Stimulated activated CD4-positive, alpha-beta T cell treated with anti-CD3 and anti-CD28 coated beads, Interleukin-2, amount 100 ng/mL, for 4 hours (primary cell): ENCODE data around the gene IRAK1.

ENCODE experiments used
- DNase-seq: peaks from one replicate; pipeline ENCODE4 v3.0.0-alpha.2; 2020; ENCODE audit warnings: low read depth

IRAK1 gene

GRCh38 chrX:153971124-153971449 is 48.6 kb downstream of the IRAK1 start:
- peak; percentile 78 for DNase-seq

DNA sequence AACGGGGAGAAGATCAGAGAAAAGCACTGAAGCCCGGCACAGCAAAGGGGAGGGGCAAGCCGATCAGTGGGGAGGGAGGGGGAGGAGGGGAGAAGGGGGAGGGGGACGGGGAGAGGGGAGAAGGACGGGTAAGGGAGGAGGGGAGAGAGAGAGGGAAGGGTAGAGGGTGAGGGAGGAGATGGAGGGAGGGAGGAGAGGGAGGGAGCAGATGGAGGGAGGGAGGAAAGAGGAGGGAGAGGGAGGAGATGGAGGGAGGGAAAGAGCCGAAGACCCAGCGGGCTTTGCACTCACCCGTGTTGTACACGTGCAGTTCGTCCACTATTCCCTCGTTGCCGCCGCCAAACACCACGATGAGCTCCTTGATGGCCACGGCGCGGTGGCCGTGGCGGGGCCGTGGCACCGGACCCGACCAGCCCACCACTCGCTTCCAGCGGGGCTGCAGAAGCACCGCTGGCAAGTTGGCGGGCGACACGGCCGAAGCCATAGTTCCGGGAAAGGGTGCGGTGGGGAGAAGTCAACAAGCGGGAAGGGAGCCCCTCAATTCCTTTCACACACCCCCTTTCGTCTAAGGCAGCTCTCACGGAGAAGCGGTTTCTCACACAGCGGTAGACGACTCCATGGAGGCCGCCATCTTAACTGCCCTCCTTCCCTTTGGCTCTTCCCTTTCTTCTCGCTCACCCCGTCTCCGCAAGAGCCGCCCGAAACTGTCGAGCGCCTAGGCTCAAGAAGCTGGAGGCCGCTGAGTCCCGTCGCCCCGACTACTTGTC is 49.2 kb downstream of the IRAK1 start:
- DNase-seq = no peak

DNA sequence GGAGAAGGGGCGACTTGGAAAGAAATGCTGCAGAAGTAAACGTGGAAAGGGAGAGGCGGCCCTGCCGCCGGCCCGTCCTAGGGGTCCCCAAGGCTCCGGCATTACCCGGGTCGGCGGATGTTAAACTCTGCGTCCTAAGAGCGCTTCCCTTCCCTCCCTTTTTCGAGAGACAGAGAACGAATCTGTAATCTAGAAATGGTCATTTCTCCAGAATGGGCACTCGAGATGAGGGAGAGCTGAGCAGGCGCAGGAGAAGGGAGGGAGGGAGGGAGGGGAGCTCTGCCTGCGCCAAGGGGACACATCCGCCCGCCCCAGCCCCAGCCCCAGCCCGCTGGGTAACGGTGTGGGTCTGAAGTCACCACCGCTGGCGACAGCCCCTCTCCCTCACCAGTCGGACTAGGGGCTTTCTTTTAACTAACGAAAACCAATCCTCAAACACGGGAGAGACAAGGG is 49.8 kb downstream of the IRAK1 start:
- no peak for DNase-seq

GRCh38 chrX:153969125-153969903 is 50.4 kb downstream of the IRAK1 start:
- DNase-seq = no peak

DNA sequence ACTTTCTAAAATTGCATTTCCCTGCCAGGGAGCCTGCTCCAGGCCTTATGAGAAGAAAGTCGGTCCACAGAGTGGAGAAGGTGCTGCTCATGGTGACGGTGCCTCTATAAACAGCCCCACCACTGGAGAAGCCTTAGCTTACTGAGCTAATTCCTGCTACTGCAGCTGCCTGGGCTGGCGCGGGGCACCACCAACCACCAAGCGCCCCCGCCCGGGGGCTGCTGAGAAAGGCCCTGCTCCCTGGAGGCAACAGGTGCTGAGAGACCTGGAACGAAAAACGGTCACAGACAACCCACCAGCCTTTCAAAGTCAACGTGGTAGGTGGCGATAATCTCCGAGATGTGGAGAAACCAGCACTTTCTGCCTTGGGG is 51.0 kb downstream of the IRAK1 start:
- DNase-seq = no peak

DNA sequence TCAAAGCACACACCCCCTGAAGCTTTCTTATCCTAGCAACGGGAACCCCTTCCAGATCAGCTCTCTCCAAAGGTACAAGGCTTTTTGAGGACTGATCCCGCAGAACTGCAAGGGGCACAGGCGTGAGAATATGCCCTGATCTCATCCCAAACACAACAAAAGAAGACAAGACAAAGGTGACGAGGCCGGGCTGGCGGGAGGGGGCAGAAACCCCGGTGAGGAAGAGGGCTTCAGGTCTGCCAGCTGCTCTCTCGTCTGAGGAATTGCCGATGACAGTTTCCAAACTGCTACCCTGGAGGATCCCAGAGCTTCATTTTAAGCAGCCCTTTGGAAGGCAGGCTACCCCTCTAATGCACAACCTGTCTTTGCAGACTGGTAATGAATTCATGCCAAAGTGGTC is 51.4 kb downstream of the IRAK1 start:
- no peak for DNase-seq

DNA sequence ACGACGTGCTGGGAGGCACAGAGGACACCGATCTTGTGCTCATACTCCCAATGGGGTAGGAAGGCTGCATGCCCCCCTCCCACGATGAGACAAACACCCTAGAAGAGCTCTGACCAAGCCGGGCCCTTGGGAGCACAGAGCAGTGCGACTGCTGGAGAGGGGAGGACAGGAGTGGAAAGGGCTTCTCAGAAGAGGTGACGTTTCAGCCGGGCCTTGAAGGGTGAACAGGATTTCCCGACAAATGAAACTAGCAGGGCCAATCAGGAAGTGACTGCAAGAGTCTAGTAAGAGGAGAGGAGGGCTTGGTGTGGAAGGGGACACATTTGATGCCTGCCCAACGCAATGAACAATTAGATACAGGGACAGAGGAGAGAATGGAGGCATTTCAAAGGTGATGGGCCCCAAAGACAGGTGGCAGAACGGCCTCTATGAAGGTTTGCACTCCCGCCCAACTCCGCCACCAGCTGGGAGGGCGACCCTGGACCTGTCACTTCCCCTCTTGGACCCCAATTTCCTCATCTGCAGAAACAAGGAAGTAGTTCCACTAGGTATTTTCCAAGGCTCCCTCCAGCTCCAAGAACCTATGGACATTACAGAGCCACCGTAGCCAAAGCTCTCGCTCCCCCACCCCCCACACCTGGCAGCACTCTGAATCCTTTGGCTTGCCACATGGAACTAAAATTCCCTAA is 52.0 kb downstream of the IRAK1 start:
- DNase-seq = no peak

DNA sequence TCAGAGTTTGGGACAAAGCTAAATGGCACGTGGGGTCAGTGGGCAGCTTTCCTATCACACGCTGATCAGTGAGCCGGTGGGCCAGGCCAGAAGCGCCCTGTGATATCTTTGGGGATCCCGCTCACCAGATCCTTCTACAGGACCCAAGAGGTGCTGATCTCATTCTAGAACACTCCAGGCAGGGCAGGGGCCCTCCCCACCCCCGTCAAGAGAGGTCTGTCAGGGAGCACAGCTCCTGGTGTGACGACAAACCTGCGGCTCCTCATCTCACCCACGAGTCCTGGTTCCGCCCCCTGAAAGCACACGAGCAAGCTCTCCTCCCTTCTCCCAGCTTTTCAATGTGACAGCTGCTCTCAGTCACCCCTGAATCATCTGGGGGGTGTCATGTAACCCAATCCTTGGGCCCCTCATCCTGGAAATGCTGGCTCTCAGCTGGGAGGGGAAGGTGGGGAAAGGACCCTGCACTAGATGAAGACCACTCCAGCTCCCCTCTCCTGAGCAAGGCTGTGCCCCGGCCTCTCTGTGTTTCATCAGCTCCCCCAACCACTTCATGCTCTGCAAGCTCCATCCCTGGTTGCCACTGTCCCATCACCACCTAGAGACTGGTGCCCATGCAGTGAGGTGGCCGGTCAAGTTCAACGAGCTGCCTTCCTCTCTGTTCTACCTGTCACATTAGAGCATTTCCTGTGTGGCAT is 52.7 kb downstream of the IRAK1 start:
- peak; percentile 63 for DNase-seq

DNA sequence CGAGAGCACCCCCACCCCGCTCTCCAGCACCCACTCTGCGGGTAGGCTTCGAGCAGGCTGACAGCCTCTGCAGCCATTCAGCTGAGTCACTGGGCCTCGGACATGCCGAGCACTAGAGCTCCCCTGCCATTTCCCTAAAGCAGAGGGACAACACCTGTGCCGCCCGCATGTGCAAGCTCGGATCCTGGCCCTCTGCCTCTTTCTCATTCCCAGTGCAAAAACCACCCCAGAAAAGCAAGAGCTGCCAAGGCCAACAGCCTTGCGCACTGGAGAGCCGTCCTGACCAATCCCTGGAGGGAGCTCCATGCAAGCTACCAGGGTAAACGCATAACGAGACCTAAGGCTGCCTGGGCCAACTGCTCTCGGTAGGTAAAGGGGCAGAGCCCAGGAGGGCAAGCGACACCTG is 53.4 kb downstream of the IRAK1 start:
- no peak for DNase-seq

DNA sequence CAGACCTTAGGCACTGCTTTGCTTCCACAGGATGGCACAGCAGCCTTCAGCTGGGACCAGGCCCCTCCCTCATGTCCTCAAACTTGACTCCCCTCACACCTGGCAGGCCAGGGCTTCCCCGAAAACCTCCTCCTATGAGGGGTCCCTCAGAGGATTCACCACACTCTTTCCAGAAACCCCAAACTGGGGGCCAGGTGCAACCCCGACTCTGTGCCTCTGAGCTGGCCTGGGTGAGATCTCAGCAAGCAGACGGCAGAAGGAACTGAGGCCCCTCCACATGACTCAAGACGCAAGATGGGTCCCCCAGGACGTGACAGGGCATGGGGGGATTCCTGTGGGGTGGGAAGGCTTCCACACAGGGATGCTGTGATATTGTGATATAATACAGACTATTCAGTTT is 54.3 kb downstream of the IRAK1 start:
- no peak for DNase-seq

DNA sequence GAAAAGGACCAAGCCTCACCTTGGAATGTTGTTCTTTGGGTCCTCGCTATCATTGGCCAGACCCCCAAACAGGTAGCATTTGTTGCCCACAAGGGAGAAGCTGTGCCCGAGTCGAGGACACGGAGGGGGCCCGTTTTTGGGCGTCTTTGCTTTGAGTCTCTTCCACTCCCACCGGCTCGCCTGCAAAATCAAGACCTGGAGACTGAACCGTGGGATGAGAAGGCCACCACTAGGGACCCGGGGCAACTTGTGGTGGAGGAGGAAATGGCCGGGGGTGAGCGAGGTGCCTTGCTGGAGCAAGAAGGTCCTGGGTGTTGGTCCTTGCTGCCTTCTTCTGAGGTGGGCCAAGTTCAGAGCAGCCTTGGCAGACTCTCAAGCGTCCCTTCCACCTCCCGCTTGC is 55.6 kb downstream of the IRAK1 start:
- no peak for DNase-seq

- no peak for DNase-seq
These were observed 56.2 kb downstream of the IRAK1 start for GRCh38 chrX:153963546-153963945.

DNA sequence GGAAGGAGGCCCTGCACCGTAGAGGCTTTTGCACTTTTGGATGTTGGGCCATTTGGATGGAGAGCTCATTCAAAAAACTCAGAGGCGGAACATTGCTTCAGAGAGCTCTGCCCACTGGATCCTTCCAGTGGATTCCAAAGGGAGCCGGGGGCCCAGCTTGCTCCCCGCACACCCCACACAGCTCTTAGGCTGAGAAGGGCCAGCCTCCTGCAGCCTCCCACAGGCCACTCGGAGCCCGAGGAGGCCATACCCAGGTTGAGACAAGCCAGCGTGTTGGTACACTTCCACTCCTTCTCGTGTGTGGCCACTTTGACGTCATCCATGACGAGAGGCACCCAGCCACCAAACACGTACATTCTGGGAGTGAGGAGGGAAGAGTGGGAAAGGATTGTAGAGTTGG is 58.4 kb downstream of the IRAK1 start:
- no peak for DNase-seq

DNA sequence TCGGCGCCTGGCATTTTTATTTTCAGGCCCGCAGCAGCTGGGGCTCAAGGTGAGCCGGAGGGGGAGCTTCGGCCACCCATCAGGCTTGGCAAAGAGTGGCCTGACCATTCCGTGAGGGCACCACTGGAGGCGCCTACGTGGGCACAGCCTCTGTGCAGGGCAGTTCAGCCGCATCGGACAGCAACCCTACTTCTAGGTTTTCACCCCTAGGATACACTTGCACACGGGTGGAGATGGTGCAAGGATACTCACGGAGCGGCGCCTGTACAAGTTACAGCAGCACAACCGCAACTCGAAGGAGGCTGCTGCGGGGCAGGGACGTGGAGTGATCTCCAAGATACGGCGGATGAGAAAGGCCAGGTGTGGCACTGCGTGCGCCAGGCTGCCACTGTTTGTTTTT is 58.9 kb downstream of the IRAK1 start:
- no peak for DNase-seq
